HepG2 (cell line): ENCODE results near the gene CDH23. TPM values are rescaled to one million over a fixed set of nuclear protein-coding genes. Genes with fewer than 3 reads are reported as not detected.
"Not testable (repeated sequence)": the region's sequence is repeated elsewhere in the genome, so short reads cannot be mapped to it uniquely, and the experiment has no call there.

Experiments used
- ATAC-seq: fragments of 200-7000 bp; cut with Tn5 transposase; 3 replicates; pipeline ENCODE4 v1.9.1; 2020; ENCODE audit warnings: mild to moderate bottlenecking, moderate library complexity
- BruUV-seq: library from RNA; stranded (reverse); fragments of 400-500 nt; replicated peaks from 2 replicates; lab custom pipeline; 2021; lab: Mats Ljungman, UMichigan
- CTCF ChIA-PET: fragments of 300-600 bp; formaldehyde crosslinking; extraction: SDS; loops from one replicate; lab custom pipeline; 2021; ENCODE audit warnings: low total read pairs, inconsistent platforms, low intra/inter-chr PET ratio; lab: Yijun Ruan, JAX
- POLR2A ChIA-PET: fragments of 350-600 bp; sonication (Branson Sonifier 250); formaldehyde crosslinking; loops from one replicate; lab custom pipeline; 2020; ENCODE audit warnings: antibody characterized with exemption, inconsistent platforms; lab: Yijun Ruan, JAX
- DNase-seq: peaks from one replicate; pipeline ENCODE4 v3.0.0-alpha.2; 2015; ENCODE audit warnings: low spot score
- FAIRE-seq: peaks from 3 replicates; lab custom pipeline; 2011; peaks lifted over from hg19 to GRCh38; lab: Jason Lieb, UNC
- H2AFZ ChIP-seq: one replicate; pipeline ENCODE4 v1.6.1; 2011; ENCODE audit warnings: low read length, inconsistent platforms
- H3K27ac ChIP-seq: fragments of 300-600 bp; 3 replicates; pipeline ENCODE4 v1.8.0; 2011; ENCODE audit warnings: mixed run types, mild to moderate bottlenecking, mixed read lengths, low read length, inconsistent platforms; ENCODE audit not compliant: insufficient read depth; ENCODE audit errors: extremely low read length
- H3K27me3 ChIP-seq, 2 experiments: fragments of 200-600 bp in 1 of 2; 2 replicates in 1 of 2; 3 replicates in 1 of 2; pipeline versions ENCODE4 v1.6.0 to v1.8.0; 2011; ENCODE audit warnings: low read length in 2 of 2, mild to moderate bottlenecking in 2 of 2, moderate library complexity in 2 of 2, inconsistent platforms in 1 of 2; ENCODE audit not compliant: insufficient read depth in 2 of 2, control insufficient read depth in 1 of 2
- H3K36me3 ChIP-seq, 2 experiments: fragments of 200-600 bp in 1 of 2; replicated peaks in 1 of 2; 2 replicates in 1 of 2; 3 replicates in 1 of 2; pipeline versions ENCODE4 v1.5.1 to v1.8.0; 2011; ENCODE audit warnings: low read length in 2 of 2, inconsistent platforms in 1 of 2; ENCODE audit not compliant: insufficient read depth in 2 of 2, control insufficient read depth in 1 of 2
- H3K4me1 ChIP-seq: 2 replicates; pipeline ENCODE4 v1.5.1; 2012; ENCODE audit warnings: low read length, inconsistent platforms; ENCODE audit not compliant: insufficient read depth
- H3K4me2 ChIP-seq: 2 replicates; pipeline ENCODE4 v1.6.0; 2011; ENCODE audit warnings: low read depth, low read length, inconsistent platforms
- H3K4me3 ChIP-seq, 3 experiments: fragments of 200-600 bp in 1 of 3; sonication (generic), shearing (Covaris generic) in 1 of 3; replicated peaks in 1 of 3; 2 replicates each; pipeline ENCODE4 v1.5.1; 2011 to 2016; ENCODE audit warnings: low read length in 3 of 3, inconsistent platforms in 2 of 3, low read depth in 2 of 3, mild to moderate bottlenecking in 2 of 3, control low read depth in 1 of 3, mixed read lengths in 1 of 3; ENCODE audit not compliant: insufficient read depth in 1 of 3
- H3K79me2 ChIP-seq: one replicate; pipeline ENCODE4 v1.6.1; 2011; ENCODE audit warnings: low read length, inconsistent platforms; ENCODE audit not compliant: insufficient read depth
- H3K9ac ChIP-seq: 2 replicates; pipeline ENCODE4 v1.6.0; 2011; ENCODE audit warnings: mild to moderate bottlenecking, low read depth, low read length, inconsistent platforms; ENCODE audit not compliant: insufficient read depth
- H3K9me3 ChIP-seq: 2 replicates; pipeline ENCODE4 v1.5.1; 2012; ENCODE audit warnings: mild to moderate bottlenecking, low read length
- H4K20me1 ChIP-seq: 2 replicates; pipeline ENCODE4 v1.6.0; 2011; ENCODE audit warnings: inconsistent platforms, mild to moderate bottlenecking, low read length, moderate library complexity; ENCODE audit not compliant: insufficient read depth
- NKX3-1 ChIP-seq: sonication (generic); formaldehyde crosslinking; IDR thresholded peaks from 2 replicates; pipeline ENCODE4 v1.5.0; 2020; ENCODE audit warnings: missing genetic modification reagents
- NR2F6 ChIP-seq, 2 experiments: IDR thresholded peaks; 2 replicates each; pipeline ENCODE4 v1.6.1; 2016; ENCODE audit warnings: antibody characterized with exemption in 1 of 2, mild to moderate bottlenecking in 1 of 2
- RCOR2 ChIP-seq: IDR thresholded peaks from 2 replicates; pipeline ENCODE4 v1.6.1; 2016; ENCODE audit warnings: missing biosample characterization, missing genetic modification reagents
- SP140L ChIP-seq: sonication (generic); formaldehyde crosslinking; IDR thresholded peaks from 2 replicates; pipeline ENCODE4 v1.4.0; 2020; ENCODE audit warnings: missing genetic modification reagents, borderline replicate concordance
- ZFP36L1 ChIP-seq: sonication (generic); formaldehyde crosslinking; IDR thresholded peaks from 2 replicates; pipeline ENCODE4 v1.8.0; 2022; ENCODE audit warnings: mild to moderate bottlenecking, missing genetic modification reagents, moderate library complexity
- ZMAT3 ChIP-seq: sonication (generic); formaldehyde crosslinking; conservative IDR thresholded peaks from 2 replicates; pipeline ENCODE4 v1.7.0; 2021; ENCODE audit warnings: missing genetic modification reagents
- ZNF510 ChIP-seq: sonication (generic); formaldehyde crosslinking; IDR thresholded peaks from 2 replicates; pipeline ENCODE4 v1.4.0; 2020; ENCODE audit warnings: low read depth, mild to moderate bottlenecking, missing genetic modification reagents
- ZNF549 ChIP-seq: sonication (generic); formaldehyde crosslinking; IDR thresholded peaks from 2 replicates; pipeline ENCODE4 v1.5.0; 2020; ENCODE audit warnings: missing genetic modification reagents
- ZNF605 ChIP-seq: sonication (generic); formaldehyde crosslinking; IDR thresholded peaks from 2 replicates; pipeline ENCODE4 v1.8.0; 2022; ENCODE audit warnings: mild to moderate bottlenecking, missing genetic modification reagents
- WGBS: methylation state at CpG from one replicate; pipeline ENCODE4 v1.1.6; 2017; ENCODE audit warnings: low lambda C conversion rate; 5-methylcytosine and 5-hydroxymethylcytosine counted together
- in situ Hi-C: cut with HindIII; loops from 2 replicates; pipeline ENCODE4 v1.10.0; 2017; ENCODE audit warnings: low pct_unique_long_range_greater_than_20kb; ENCODE audit not compliant: extremely low pct_ligation_motif_present
- intact Hi-C: fragments of 100-400 bp; cut with micrococcal nuclease; formaldehyde crosslinking; loops from one replicate; pipeline ENCODE4 v1.10.0; 2022; ENCODE audit not compliant: unreplicated experiment
- polyA plus RNA-seq, 8 experiments: library from polyadenylated mRNA; depleted of rRNA in 3 of 8; stranded (reverse) in 7 of 8; unstranded in 1 of 8; fragments of >200 nt; fragmentation: Illumina TruSeq in 4 of 8; extraction: Trizol in 4 of 8; gene quantifications; 2 replicates each; pipeline versions ENCODE4 v1.2.1 to v1.2.3, GENCODE V29; 2011 to 2016; ENCODE audit warnings: low read depth in 4 of 8, missing spikeins in 1 of 8, mixed read lengths in 1 of 8; ENCODE audit not compliant: insufficient read depth in 1 of 8
- total RNA-seq, 5 experiments: library from RNA; depleted of rRNA; stranded (reverse); fragments of >200 nt; fragmentation: Illumina TruSeq; extraction: Trizol; gene quantifications; 2 replicates each; pipeline ENCODE4 v1.2.3, GENCODE V29; 2016; ENCODE audit warnings: low read depth in 1 of 5
- TF ChIP-seq, protein P1 (sequence below): sonication (generic); formaldehyde crosslinking; conservative IDR thresholded peaks from 2 replicates; pipeline ENCODE4 v1.8.0; 2022; ENCODE audit warnings: mild to moderate bottlenecking, moderate library complexity, missing genetic modification reagents

The CDH23 gene
- total and polyA plus RNA-seq, 2 of the 13 experiments (the other 11 are each of a cell fraction or from before 2014, with no cell fraction given): 0.13 TPM; not detected in 1

DNA sequence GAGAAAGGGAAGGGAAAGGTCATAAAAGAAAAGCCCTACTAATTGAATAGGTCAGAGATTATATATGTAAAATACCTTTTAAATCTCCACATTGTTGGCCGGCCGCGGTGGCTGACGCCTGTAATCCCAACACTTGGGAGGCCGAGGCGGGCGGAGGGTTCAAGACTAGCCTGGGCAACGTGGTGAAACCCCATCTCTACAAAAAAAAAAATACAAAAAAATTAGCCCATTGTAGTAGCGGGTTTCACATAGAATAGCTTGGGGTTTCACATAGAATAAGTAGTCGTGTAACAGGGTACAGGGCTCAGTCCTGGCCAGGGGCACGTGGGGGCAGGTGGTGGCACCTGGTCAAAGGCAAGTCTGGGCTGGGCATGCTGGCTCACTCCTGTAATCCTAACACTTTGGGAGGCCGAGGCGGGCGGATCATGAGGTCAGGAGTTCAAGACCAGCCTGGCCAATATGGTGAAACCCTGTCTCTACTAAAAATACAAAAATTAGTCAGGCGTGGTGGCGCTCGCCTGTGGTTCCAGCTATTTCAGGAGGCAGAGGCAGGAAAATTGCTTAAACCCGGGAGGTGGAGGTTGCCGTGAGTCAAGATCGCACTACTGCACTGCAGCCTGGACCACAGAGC lies 454.9 kb downstream of the CDH23 start:
- TF ChIP-seq NKX3-1 (0 out of 2 replicates have a peak, but pooled peaks have one; percentile 24), NR2F6 (IDR thresholded peaks at IDR 0.05) (peak; percentile 7; the same call in 1 of the 2 replicates), ZNF510 (0 out of 2 replicates have a peak, but pooled peaks have one; percentile 5), ZNF549 (CRISPR knock-in tag) (0 out of 2 replicates have a peak, but pooled peaks have one; percentile 37), ZMAT3 (CRISPR knock-in tag) (peak; percentile 89; the same call in 1 of the 2 replicates), ZFP36L1 (CRISPR knock-in tag) (0 out of 2 replicates have a peak, but pooled peaks have one; percentile 41), SP140L (CRISPR knock-in tag) (0 out of 2 replicates have a peak, but pooled peaks have one; percentile 9), ZNF605 (CRISPR knock-in tag) (0 out of 2 replicates have a peak, but pooled peaks have one; percentile 6), RCOR2 (peak; percentile 31; the same call in 1 of the 2 replicates)
- H3K27me3 ChIP-seq; H2AFZ ChIP-seq; DNase-seq; in situ Hi-C loops; H3K9me3 ChIP-seq; H3K36me3 ChIP-seq; intact Hi-C loops; FAIRE-seq; BruUV-seq; CTCF ChIA-PET; ATAC-seq; TF ChIP-seq NR2F6 (CRISPR knock-in tag; IDR thresholded peaks at IDR 0.05): not testable (repeated sequence)
- TF ChIP-seq, protein P1, sequence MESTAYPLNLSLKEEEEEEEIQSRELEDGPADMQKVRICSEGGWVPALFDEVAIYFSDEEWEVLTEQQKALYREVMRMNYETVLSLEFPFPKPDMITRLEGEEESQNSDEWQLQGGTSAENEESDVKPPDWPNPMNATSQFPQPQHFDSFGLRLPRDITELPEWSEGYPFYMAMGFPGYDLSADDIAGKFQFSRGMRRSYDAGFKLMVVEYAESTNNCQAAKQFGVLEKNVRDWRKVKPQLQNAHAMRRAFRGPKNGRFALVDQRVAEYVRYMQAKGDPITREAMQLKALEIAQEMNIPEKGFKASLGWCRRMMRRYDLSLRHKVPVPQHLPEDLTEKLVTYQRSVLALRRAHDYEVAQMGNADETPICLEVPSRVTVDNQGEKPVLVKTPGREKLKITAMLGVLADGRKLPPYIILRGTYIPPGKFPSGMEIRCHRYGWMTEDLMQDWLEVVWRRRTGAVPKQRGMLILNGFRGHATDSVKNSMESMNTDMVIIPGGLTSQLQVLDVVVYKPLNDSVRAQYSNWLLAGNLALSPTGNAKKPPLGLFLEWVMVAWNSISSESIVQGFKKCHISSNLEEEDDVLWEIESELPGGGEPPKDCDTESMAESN (CRISPR knock-in tag): 0 out of 2 replicates have a peak, but pooled peaks have one; percentile 22
- POLR2A ChIA-PET: interaction anchor here (0.6 to 2.4 kb wide), 24 partner anchors 9 to 532 kb away, joined by 3 to 74 read pairs (median 4); partner anchors contain the start of genes ANAPC16 and ASCC1
- peak overlapping the region; percentile 23 for H3K27ac ChIP-seq
- 50% methylated on average over 20 of the region's 20 CpGs for WGBS
- H3K4me3 ChIP-seq: peak overlapping the region; percentile 74 to 84 (median 81); a peak in 5 of 6 replicates
- peak overlapping the region; percentile 62 for H3K4me2 ChIP-seq
- peaks cover 41% of the 10 kb centered on the region for H3K79me2 ChIP-seq
- H3K4me1 ChIP-seq: peaks cover 46% of the 10 kb centered on the region
- peak overlapping the region; percentile 72 for H3K9ac ChIP-seq
- peaks cover 26% of the 10 kb centered on the region for H4K20me1 ChIP-seq
